ENCODE results near the gene CYB561A3.
A peak's percentile ranks its signal among the peaks of the same experiment; 100 is the strongest.
"Not testable (repeated sequence)": the region's sequence is repeated elsewhere in the genome, so short reads cannot be mapped to it uniquely, and the experiment has no call there.

CYB561A3 gene

GRCh38 chr11:61361741-61362541 lies at the start of gene CYB561A3, which contains the start of gene TMEM138:
CYB561A3 (minus strand) TSS chr11:61361882; CDS start chr11:61356713, 5,169 bp downstream.
TMEM138 (plus strand) TSS chr11:61362374; CDS start chr11:61364391, 2,017 bp downstream.
- H3K4me1 Mint-ChIP-seq (ENCODE audit: low read depth), result peaks cover 33% of the 10 kb centered on the region
- no peaks in the 10 kb centered on the region for H3K27me3 Mint-ChIP-seq (ENCODE audit: low read depth)
- peak within 1 kb of the TSS; percentile 98 for H3K4me3 Mint-ChIP-seq
- peaks cover 3% of the 10 kb centered on the region for H3K36me3 Mint-ChIP-seq (ENCODE audit: low read depth)
- H3K9me3 Mint-ChIP-seq, result no peaks in the 10 kb centered on the region
- H3K27ac Mint-ChIP-seq, result peak within 1 kb of the TSS; percentile 97

GRCh38 chr11:61406991-61407728 lies 45.5 kb upstream of the CYB561A3 start:
- H3K27ac Mint-ChIP-seq, result no peak overlapping the region
- no peaks in the 10 kb centered on the region for H3K27me3 Mint-ChIP-seq (ENCODE audit: low read depth)
- H3K9me3 Mint-ChIP-seq, result no peaks in the 10 kb centered on the region
- peaks cover 2% of the 10 kb centered on the region for H3K4me1 Mint-ChIP-seq (ENCODE audit: low read depth)
- H3K4me3 Mint-ChIP-seq, result no peak overlapping the region
- H3K36me3 Mint-ChIP-seq (ENCODE audit: low read depth), result peaks cover 46% of the 10 kb centered on the region

GRCh38 chr11:61406067-61406466 lies 44.4 kb upstream of the CYB561A3 start:
- Mint-ChIP-seq H3K9me3 (no peaks in the 10 kb centered on the region), H3K27ac (no peak overlapping the region), H3K27me3 (ENCODE audit: low read depth) (no peaks in the 10 kb centered on the region), H3K4me3 (no peak overlapping the region), H3K36me3 (ENCODE audit: low read depth) (peaks cover 44% of the 10 kb centered on the region), H3K4me1 (ENCODE audit: low read depth) (peaks cover 2% of the 10 kb centered on the region)

- H3K27ac Mint-ChIP-seq, result no peak overlapping the region
- H3K4me3 Mint-ChIP-seq, result no peak overlapping the region
- H3K4me1 Mint-ChIP-seq (ENCODE audit: low read depth), result peaks cover 2% of the 10 kb centered on the region
- H3K27me3 Mint-ChIP-seq (ENCODE audit: low read depth), result no peaks in the 10 kb centered on the region
- no peaks in the 10 kb centered on the region for H3K9me3 Mint-ChIP-seq
- peaks cover 45% of the 10 kb centered on the region for H3K36me3 Mint-ChIP-seq (ENCODE audit: low read depth)
Observed at GRCh38 chr11:61404641-61405040, 43.0 kb upstream of the CYB561A3 start.

- Mint-ChIP-seq H3K4me3 (no peak overlapping the region), H3K27me3 (ENCODE audit: low read depth) (no peaks in the 10 kb centered on the region), H3K4me1 (ENCODE audit: low read depth) (peaks cover 2% of the 10 kb centered on the region), H3K27ac (no peak overlapping the region), H3K9me3 (no peaks in the 10 kb centered on the region), H3K36me3 (ENCODE audit: low read depth) (peaks cover 45% of the 10 kb centered on the region)
Observed at GRCh38 chr11:61404103-61404502, 42.4 kb upstream of the CYB561A3 start.

- Mint-ChIP-seq H3K4me1 (ENCODE audit: low read depth) (peaks cover 2% of the 10 kb centered on the region), H3K9me3 (no peaks in the 10 kb centered on the region), H3K27ac (no peak overlapping the region), H3K36me3 (ENCODE audit: low read depth) (peaks cover 47% of the 10 kb centered on the region), H3K4me3 (no peak overlapping the region), H3K27me3 (ENCODE audit: low read depth) (no peaks in the 10 kb centered on the region)
Observed at GRCh38 chr11:61403658-61404057, 42.0 kb upstream of the CYB561A3 start.

GRCh38 chr11:61401573-61401972 lies 39.9 kb upstream of the CYB561A3 start:
- Mint-ChIP-seq H3K4me1 (ENCODE audit: low read depth) (peaks cover 2% of the 10 kb centered on the region), H3K9me3 (no peaks in the 10 kb centered on the region), H3K4me3 (no peak overlapping the region), H3K36me3 (ENCODE audit: low read depth) (peaks cover 41% of the 10 kb centered on the region), H3K27me3 (ENCODE audit: low read depth) (no peaks in the 10 kb centered on the region), H3K27ac (no peak overlapping the region)

GRCh38 chr11:61401173-61401572 lies 39.5 kb upstream of the CYB561A3 start:
- Mint-ChIP-seq H3K4me3 (no peak overlapping the region), H3K27me3 (ENCODE audit: low read depth) (no peaks in the 10 kb centered on the region), H3K27ac (no peak overlapping the region), H3K9me3 (no peaks in the 10 kb centered on the region), H3K36me3 (ENCODE audit: low read depth) (peaks cover 37% of the 10 kb centered on the region), H3K4me1 (ENCODE audit: low read depth) (peaks cover 2% of the 10 kb centered on the region)

- peaks cover 12% of the 10 kb centered on the region for H3K36me3 Mint-ChIP-seq (ENCODE audit: low read depth)
- H3K27ac Mint-ChIP-seq, result peak overlapping the region; percentile 95
- H3K27me3 Mint-ChIP-seq (ENCODE audit: low read depth), result no peaks in the 10 kb centered on the region
- H3K4me1 Mint-ChIP-seq (ENCODE audit: low read depth), result peaks cover 17% of the 10 kb centered on the region
- H3K4me3 Mint-ChIP-seq, result peak overlapping the region; percentile 90
- H3K9me3 Mint-ChIP-seq, result peaks cover 5% of the 10 kb centered on the region
Observed at GRCh38 chr11:61392981-61393595, 31.4 kb upstream of the CYB561A3 start.

- Mint-ChIP-seq H3K36me3 (ENCODE audit: low read depth) (peaks cover 6% of the 10 kb centered on the region), H3K4me3 (no peak overlapping the region), H3K27ac (no peak overlapping the region), H3K9me3 (peaks cover 5% of the 10 kb centered on the region), H3K27me3 (ENCODE audit: low read depth) (no peaks in the 10 kb centered on the region), H3K4me1 (ENCODE audit: low read depth) (peaks cover 23% of the 10 kb centered on the region)
Observed at GRCh38 chr11:61390161-61390560, 28.5 kb upstream of the CYB561A3 start.

GRCh38 chr11:61384271-61385242 lies 22.9 kb upstream of the CYB561A3 start:
- H3K9me3 Mint-ChIP-seq, result peaks cover 3% of the 10 kb centered on the region
- H3K36me3 Mint-ChIP-seq (ENCODE audit: low read depth), result peaks cover 1% of the 10 kb centered on the region
- peaks cover 8% of the 10 kb centered on the region for H3K4me1 Mint-ChIP-seq (ENCODE audit: low read depth)
- H3K27me3 Mint-ChIP-seq (ENCODE audit: low read depth), result no peaks in the 10 kb centered on the region
- H3K4me3 Mint-ChIP-seq, result no peak overlapping the region
- no peak overlapping the region for H3K27ac Mint-ChIP-seq

GRCh38 chr11:61383859-61384258 lies 22.2 kb upstream of the CYB561A3 start:
- not testable (repeated sequence) for H3K9me3 Mint-ChIP-seq; H3K36me3 Mint-ChIP-seq (ENCODE audit: low read depth); H3K4me1 Mint-ChIP-seq (ENCODE audit: low read depth); H3K27ac Mint-ChIP-seq; H3K27me3 Mint-ChIP-seq (ENCODE audit: low read depth); H3K4me3 Mint-ChIP-seq

GRCh38 chr11:61380884-61381283 lies 19.2 kb upstream of the CYB561A3 start:
- peaks cover 8% of the 10 kb centered on the region for H3K4me1 Mint-ChIP-seq (ENCODE audit: low read depth)
- no peaks in the 10 kb centered on the region for H3K27me3 Mint-ChIP-seq (ENCODE audit: low read depth)
- H3K36me3 Mint-ChIP-seq (ENCODE audit: low read depth), result peaks cover 4% of the 10 kb centered on the region
- no peaks in the 10 kb centered on the region for H3K9me3 Mint-ChIP-seq
- H3K4me3 Mint-ChIP-seq, result no peak overlapping the region
- no peak overlapping the region for H3K27ac Mint-ChIP-seq
